ENCODE results near the gene DPP6.

The DPP6 gene

DNA sequence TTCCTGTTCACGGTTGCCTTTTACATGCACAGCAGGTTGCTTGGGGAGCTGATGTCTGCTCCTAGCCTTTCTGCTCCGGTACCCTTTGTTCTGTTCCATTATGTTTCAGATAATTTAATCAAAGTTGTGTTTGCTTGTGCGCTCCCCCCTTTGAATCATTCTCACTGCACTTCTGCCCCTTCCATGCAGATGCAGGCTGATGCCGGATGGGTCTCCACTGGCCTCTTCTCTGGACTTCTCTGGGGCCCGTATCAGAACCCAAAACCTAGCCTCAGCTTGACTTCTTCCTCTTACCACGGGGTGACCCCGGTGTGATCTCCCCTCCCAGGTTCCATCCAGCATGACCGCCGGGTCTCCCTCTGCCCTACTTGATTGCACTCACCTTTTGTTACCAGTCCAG is 272.0 kb downstream of the DPP6 start:
- Histone ChIP-seq H3K4me1 (ENCODE audit: insufficient read depth, low read length) (no peaks in the 10 kb centered on the region), H2AFZ (ENCODE audit: low read depth, low read length) (no peak overlapping the region), H3K36me3 (ENCODE audit: insufficient read depth, low read length) (no peaks in the 10 kb centered on the region), H3K4me3 (ENCODE audit: low read length) (no peak overlapping the region), H3K27me3 (ENCODE audit: insufficient read depth, low read length) (no peaks in the 10 kb centered on the region), H3K9me3 (ENCODE audit: low read length) (no peaks in the 10 kb centered on the region)

DNA sequence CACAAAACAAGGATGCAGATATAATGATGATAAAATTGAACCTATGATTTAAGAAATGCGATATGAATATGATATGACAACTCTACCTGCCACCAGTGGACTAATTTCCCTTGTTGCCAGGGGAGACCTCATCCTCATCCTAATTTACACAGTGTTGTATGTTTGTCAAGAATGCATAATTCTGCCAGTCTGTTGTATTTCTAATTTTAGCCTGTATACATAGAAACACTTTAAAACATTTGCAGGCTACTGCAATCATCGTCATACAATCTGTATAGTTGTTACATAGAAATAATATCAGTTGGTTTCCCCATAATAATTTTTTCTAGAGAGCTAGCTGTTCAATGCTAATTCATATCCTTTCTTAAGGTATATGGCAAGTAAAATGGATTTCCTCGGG is 274.2 kb downstream of the DPP6 start:
- H3K27me3 ChIP-seq (ENCODE audit: insufficient read depth, low read length), result no peaks in the 10 kb centered on the region
- H3K4me3 ChIP-seq (ENCODE audit: low read length), result no peak overlapping the region
- H3K9me3 ChIP-seq (ENCODE audit: low read length), result no peaks in the 10 kb centered on the region
- no peaks in the 10 kb centered on the region for H3K36me3 ChIP-seq (ENCODE audit: insufficient read depth, low read length)
- no peaks in the 10 kb centered on the region for H3K4me1 ChIP-seq (ENCODE audit: insufficient read depth, low read length)
- H2AFZ ChIP-seq (ENCODE audit: low read depth, low read length), result no peak overlapping the region

DNA sequence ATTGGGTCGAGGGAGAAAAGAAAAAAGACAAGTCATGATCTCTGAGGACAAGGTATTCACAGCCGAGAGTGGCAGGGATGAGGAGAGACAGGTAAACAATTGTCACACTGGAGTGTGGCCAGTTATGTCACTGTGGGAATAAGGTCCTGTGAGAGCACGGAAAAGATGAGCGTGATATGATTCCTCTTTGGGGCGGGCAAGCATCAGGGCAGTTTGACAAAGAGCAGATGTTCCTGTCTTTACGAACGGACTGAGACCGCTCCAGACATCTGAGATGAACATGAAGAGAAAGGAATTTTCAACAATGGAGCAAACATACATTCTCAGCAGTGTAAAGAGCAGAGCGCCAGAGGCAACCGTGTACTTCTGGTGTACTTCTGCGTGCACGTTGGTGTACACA is 278.1 kb downstream of the DPP6 start:
- H3K4me1 ChIP-seq (ENCODE audit: insufficient read depth, low read length), result no peaks in the 10 kb centered on the region
- no peak overlapping the region for H2AFZ ChIP-seq (ENCODE audit: low read depth, low read length)
- no peaks in the 10 kb centered on the region for H3K27me3 ChIP-seq (ENCODE audit: insufficient read depth, low read length)
- no peaks in the 10 kb centered on the region for H3K36me3 ChIP-seq (ENCODE audit: insufficient read depth, low read length)
- no peak overlapping the region for H3K4me3 ChIP-seq (ENCODE audit: low read length)
- H3K9me3 ChIP-seq (ENCODE audit: low read length), result no peaks in the 10 kb centered on the region

DNA sequence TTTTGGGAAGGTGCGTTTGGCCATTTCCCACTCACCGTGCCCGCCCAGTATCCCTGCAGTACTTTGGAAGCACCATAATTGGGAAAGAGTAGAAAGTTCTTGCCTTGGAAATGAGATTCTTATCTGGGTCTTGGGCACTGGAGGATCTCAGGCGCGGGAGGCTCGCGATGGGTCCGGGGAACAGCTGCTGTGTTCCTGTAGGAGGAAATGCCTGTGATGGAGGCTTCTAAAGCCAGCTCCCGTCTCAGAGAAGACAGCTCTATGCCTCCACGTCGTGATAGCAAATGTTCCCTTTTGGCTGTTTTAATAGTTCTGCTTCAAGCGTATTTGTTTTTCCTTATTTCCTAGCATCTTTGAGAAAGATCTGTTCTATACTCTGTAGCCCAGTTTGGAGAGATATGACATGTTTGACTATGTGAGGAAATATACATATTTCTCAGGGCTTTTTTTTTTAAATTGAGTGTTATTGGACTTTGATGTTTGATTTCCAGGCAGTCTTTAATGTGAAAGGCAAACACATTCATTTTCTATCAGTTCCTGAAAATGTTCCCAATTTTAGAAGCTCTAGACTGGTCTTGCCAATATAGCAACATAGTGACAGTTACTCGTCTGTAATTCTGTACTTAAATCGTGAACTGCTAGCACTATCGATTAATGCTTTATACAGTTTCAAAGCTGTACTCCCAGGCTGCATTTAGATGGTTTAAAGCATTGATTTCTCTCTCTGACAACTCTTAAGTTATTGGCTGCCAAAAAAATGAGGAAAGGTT is 280.8 kb downstream of the DPP6 start:
- no peaks in the 10 kb centered on the region for H3K9me3 ChIP-seq (ENCODE audit: low read length)
- H3K4me3 ChIP-seq (ENCODE audit: low read length), result no peak overlapping the region
- H3K36me3 ChIP-seq (ENCODE audit: insufficient read depth, low read length), result no peaks in the 10 kb centered on the region
- H3K27me3 ChIP-seq (ENCODE audit: insufficient read depth, low read length), result no peaks in the 10 kb centered on the region
- H3K4me1 ChIP-seq (ENCODE audit: insufficient read depth, low read length), result no peaks in the 10 kb centered on the region
- H2AFZ ChIP-seq (ENCODE audit: low read depth, low read length), result no peak overlapping the region

DNA sequence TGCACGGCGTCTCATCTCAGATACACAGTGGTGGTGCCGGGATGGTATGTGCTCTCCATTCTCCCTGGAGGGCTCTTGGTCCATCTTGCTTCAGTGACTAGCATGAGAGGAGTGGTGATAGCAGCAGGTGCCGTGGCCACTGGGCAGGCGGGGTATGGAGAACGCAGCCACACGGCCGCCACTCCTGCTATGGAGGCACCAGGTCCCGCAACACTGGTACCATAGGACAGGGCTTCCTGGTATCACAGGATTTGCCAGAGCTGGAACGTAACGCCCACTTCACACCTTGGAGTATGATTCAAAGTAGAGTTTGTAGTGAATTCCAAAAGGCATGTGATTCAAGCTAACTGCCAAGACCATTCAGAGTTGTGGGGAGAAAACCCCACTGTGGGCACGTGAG is 284.1 kb downstream of the DPP6 start:
- H3K27me3 ChIP-seq (ENCODE audit: insufficient read depth, low read length), result no peaks in the 10 kb centered on the region
- no peak overlapping the region for H3K4me3 ChIP-seq (ENCODE audit: low read length)
- H2AFZ ChIP-seq (ENCODE audit: low read depth, low read length), result no peak overlapping the region
- no peaks in the 10 kb centered on the region for H3K9me3 ChIP-seq (ENCODE audit: low read length)
- no peaks in the 10 kb centered on the region for H3K4me1 ChIP-seq (ENCODE audit: insufficient read depth, low read length)
- H3K36me3 ChIP-seq (ENCODE audit: insufficient read depth, low read length), result no peaks in the 10 kb centered on the region

DNA sequence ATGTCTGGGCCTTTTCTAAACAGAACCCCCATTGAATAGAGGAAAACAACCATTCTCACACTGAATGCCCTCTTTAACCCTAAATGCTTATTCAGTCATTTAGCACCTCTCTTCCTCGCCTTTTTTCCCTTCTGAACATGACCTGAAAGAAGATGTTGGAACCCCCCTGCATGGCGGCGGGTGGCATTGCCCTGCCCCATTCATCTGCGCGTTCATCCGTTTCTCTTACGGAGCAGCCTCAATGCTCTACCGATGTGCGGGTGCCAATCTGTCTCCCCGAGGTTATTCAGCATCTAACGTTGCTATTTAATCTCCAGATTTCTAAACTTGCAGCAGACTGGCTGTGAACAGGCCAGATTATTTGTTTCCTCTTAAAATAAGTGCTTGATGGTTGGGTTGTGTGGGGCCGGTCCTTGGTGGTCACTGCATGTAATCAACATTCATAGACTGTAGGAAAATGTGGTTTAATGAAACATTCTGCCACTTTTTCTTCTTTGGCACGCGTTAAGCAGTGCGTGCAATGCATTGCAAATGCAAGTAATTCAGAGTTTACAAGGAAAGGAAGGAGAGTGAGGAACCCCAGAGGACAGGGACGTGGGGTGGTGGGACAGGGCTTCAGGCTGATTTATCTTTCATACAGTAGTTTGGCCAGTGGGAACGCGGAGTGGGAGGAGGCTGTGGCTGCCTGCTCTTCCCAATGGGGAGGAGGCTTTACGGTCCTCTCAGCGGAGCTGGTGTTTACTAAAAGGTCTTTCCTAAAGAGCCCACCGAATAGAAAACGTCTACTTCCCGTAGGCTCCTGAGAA is 286.7 kb downstream of the DPP6 start:
- no peaks in the 10 kb centered on the region for H3K4me1 ChIP-seq (ENCODE audit: insufficient read depth, low read length)
- no peak overlapping the region for H3K4me3 ChIP-seq (ENCODE audit: low read length)
- no peaks in the 10 kb centered on the region for H3K36me3 ChIP-seq (ENCODE audit: insufficient read depth, low read length)
- no peak overlapping the region for H2AFZ ChIP-seq (ENCODE audit: low read depth, low read length)
- peaks cover 5% of the 10 kb centered on the region for H3K27me3 ChIP-seq (ENCODE audit: insufficient read depth, low read length)
- no peaks in the 10 kb centered on the region for H3K9me3 ChIP-seq (ENCODE audit: low read length)

DNA sequence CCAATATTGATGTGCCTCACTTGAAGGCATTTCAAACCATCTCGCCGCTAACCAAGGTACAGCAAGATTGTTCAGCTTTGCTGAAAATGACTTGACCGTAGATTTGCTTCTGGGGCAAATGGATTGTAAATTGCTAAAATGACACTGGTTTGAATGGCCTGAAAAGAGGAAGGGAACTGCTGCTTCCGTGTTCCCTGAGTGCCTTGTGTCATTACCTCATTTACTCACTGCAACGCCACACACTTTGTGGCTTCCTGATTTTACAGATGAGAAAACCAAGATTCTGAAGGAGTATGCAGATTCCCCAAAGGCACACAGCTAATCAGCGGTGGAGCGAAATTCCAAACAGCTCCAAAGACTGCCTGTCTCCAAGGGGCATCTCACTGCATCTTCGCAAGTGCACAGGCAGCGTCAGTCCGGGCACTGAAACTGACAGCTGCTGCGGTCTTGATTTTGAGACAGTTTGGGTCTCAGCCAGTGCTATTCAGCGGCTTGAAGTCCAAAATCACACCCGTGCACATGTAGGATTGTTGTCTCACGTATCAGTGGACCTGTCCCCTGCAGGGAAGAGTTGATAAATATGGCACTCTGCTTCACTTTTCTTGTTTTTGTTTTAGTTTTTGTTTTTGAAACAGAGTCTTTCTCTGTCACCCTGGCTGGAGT is 290.9 kb downstream of the DPP6 start:
- no peaks in the 10 kb centered on the region for H3K9me3 ChIP-seq (ENCODE audit: low read length)
- no peaks in the 10 kb centered on the region for H3K36me3 ChIP-seq (ENCODE audit: insufficient read depth, low read length)
- no peaks in the 10 kb centered on the region for H3K4me1 ChIP-seq (ENCODE audit: insufficient read depth, low read length)
- H3K4me3 ChIP-seq (ENCODE audit: low read length), result no peak overlapping the region
- no peak overlapping the region for H2AFZ ChIP-seq (ENCODE audit: low read depth, low read length)
- H3K27me3 ChIP-seq (ENCODE audit: insufficient read depth, low read length), result peaks cover 5% of the 10 kb centered on the region

DNA sequence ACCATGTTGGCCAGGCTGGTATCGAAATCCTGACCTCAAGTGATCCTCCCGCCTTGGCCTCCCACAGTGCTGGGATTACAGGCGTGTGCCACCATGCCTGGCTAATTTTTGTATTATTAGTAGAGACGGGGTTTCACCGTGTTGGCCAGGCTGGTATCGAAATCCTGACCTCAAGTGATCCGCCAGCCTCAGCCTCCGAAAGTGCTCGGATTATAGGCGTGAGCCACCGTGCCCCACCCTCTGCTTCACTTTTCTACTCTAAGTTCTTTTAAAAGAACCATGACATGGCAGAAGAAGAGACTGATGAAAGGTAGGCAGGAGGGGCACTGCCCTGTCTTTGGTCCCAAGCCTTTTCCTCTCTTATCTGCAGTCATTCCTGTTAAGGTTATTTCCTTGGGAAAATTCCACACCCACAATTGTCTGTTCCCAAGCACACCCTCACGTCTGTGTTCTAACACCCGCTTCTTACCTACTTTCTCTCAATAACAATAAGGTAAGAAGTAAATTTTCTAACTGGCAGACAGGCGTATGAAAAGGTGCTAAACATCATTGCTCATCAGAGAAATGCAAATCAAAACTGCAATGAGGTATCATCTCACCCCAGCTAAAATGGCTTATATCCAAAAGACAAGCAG is 291.7 kb downstream of the DPP6 start:
- Histone ChIP-seq H3K36me3 (ENCODE audit: insufficient read depth, low read length) (no peaks in the 10 kb centered on the region), H3K4me3 (ENCODE audit: low read length) (no peak overlapping the region), H3K27me3 (ENCODE audit: insufficient read depth, low read length) (peaks cover 5% of the 10 kb centered on the region), H2AFZ (ENCODE audit: low read depth, low read length) (no peak overlapping the region), H3K9me3 (ENCODE audit: low read length) (no peaks in the 10 kb centered on the region), H3K4me1 (ENCODE audit: insufficient read depth, low read length) (no peaks in the 10 kb centered on the region)

DNA sequence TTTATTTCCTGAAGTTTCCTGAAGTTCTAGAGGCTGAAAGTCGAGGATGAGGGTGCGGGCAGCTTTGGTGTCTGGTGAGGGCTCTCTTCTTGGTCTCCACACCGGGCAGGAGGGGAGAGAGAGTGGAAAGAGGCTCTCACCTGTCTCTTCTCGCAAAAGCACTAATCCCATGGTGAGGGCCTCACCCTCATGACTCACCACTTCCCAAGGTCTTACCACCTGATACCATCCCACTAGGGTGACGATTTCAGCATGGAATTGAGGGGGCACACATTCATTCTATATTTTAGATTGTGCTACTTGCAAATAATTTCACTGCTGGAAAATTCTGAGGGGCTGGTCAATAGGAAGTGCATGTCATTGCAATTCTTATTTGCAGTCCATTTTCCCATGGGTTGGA is 292.9 kb downstream of the DPP6 start:
- peaks cover 5% of the 10 kb centered on the region for H3K27me3 ChIP-seq (ENCODE audit: insufficient read depth, low read length)
- no peak overlapping the region for H2AFZ ChIP-seq (ENCODE audit: low read depth, low read length)
- H3K9me3 ChIP-seq (ENCODE audit: low read length), result no peaks in the 10 kb centered on the region
- no peaks in the 10 kb centered on the region for H3K36me3 ChIP-seq (ENCODE audit: insufficient read depth, low read length)
- no peak overlapping the region for H3K4me3 ChIP-seq (ENCODE audit: low read length)
- H3K4me1 ChIP-seq (ENCODE audit: insufficient read depth, low read length), result no peaks in the 10 kb centered on the region

DNA sequence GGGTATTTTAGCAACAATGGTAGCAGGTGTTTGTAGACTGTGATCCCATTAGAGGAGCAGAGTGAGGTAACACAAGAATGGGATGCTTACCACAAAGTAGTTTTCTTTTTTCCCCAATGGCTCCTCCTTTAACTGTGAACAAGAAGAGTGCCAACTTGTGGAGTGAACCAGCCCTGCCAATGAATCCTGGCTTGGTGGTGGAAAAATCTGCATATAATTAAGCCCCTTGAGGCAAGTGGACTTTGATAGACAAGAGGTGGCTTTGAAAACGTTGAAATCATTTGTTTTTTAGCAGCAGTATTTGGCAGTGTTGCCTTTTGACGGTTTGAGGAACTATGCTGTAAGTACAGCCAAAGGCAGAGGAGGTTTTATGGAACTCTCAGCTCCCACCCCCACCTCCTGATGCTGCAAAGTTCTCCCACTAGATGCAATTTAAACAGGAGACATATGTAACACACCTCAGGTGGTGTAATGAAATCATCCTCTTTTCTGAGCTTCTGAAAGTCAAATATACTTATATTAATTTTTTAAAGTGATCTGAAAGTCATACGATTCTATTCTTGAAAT is 295.6 kb downstream of the DPP6 start:
- H2AFZ ChIP-seq (ENCODE audit: low read depth, low read length), result no peak overlapping the region
- no peaks in the 10 kb centered on the region for H3K36me3 ChIP-seq (ENCODE audit: insufficient read depth, low read length)
- no peaks in the 10 kb centered on the region for H3K27me3 ChIP-seq (ENCODE audit: insufficient read depth, low read length)
- H3K4me1 ChIP-seq (ENCODE audit: insufficient read depth, low read length), result no peaks in the 10 kb centered on the region
- H3K4me3 ChIP-seq (ENCODE audit: low read length), result no peak overlapping the region
- H3K9me3 ChIP-seq (ENCODE audit: low read length), result no peaks in the 10 kb centered on the region

DNA sequence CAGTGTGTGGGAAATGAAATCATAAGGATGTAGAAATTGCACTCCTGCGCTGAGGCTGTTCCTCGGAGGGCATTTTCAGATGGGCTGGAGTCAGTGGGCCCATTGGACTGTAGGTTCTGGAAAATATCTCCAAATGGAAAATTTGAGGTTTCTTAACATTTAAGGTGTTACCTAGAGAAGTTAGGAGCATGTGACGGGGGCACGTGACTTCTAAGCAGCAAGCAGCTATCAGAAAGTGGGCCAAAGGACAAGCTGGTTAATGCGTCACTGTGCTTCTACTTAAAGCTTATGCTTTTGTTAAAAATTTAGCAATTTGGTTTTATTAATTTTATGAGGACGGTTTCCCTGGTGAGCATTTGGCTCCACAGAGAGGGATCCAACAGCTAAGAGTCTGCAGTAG is 298.7 kb downstream of the DPP6 start:
- Histone ChIP-seq H3K9me3 (ENCODE audit: low read length) (no peaks in the 10 kb centered on the region), H3K4me3 (ENCODE audit: low read length) (no peak overlapping the region), H3K36me3 (ENCODE audit: insufficient read depth, low read length) (no peaks in the 10 kb centered on the region), H3K27me3 (ENCODE audit: insufficient read depth, low read length) (no peaks in the 10 kb centered on the region), H2AFZ (ENCODE audit: low read depth, low read length) (no peak overlapping the region), H3K4me1 (ENCODE audit: insufficient read depth, low read length) (no peaks in the 10 kb centered on the region)

DNA sequence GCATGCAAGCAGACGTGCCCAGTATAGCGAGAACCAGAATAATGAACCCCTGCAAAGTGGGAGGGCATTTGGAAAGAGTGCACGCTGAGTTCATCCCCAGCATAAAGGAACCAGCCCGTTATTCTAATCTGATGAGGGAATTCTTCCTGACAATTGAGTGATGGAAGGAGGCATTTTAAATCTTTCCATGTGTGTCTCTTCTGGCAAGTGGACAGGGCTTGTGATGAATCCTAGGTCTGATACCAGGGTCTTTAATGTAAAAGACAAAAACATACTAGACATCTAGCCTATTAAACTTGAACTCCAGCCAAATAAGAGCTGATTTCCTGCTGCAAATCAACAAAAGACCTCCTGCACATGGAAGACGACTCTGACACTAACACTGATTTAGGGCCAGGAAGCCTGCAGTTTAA is 301.2 kb downstream of the DPP6 start:
- H3K4me1 ChIP-seq (ENCODE audit: insufficient read depth, low read length), result no peaks in the 10 kb centered on the region
- H3K36me3 ChIP-seq (ENCODE audit: insufficient read depth, low read length), result no peaks in the 10 kb centered on the region
- H3K27me3 ChIP-seq (ENCODE audit: insufficient read depth, low read length), result no peaks in the 10 kb centered on the region
- H3K9me3 ChIP-seq (ENCODE audit: low read length), result no peaks in the 10 kb centered on the region
- no peak overlapping the region for H3K4me3 ChIP-seq (ENCODE audit: low read length)
- H2AFZ ChIP-seq (ENCODE audit: low read depth, low read length), result no peak overlapping the region

DNA sequence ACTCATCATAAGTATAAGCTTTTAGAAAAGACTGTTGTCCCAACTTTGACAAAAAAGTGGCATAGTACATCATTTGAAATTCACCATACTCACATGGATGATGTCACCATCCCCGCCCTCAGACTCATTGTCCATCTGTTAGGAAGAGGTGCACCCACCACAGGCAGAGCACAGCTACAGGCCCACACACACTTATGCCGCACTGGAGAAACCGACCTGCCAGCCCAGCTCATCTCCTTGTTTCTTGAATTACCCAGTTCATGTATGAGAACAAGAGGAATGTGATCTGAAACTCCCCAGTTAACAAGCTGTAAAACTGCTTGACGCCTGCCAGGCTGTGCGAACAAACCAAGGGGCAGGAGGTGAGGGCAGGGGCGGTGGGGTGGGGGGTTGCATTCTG is 312.0 kb downstream of the DPP6 start:
- no peaks in the 10 kb centered on the region for H3K27me3 ChIP-seq (ENCODE audit: insufficient read depth, low read length)
- no peak overlapping the region for H2AFZ ChIP-seq (ENCODE audit: low read depth, low read length)
- H3K9me3 ChIP-seq (ENCODE audit: low read length), result no peaks in the 10 kb centered on the region
- H3K36me3 ChIP-seq (ENCODE audit: insufficient read depth, low read length), result no peaks in the 10 kb centered on the region
- no peak overlapping the region for H3K4me3 ChIP-seq (ENCODE audit: low read length)
- H3K4me1 ChIP-seq (ENCODE audit: insufficient read depth, low read length), result no peaks in the 10 kb centered on the region
